ENCODE data around the gene PCGF3.
"Not testable (repeated sequence)": the region's sequence is repeated elsewhere in the genome, so short reads cannot be mapped to it uniquely, and the experiment has no call there.

Gene PCGF3

DNA sequence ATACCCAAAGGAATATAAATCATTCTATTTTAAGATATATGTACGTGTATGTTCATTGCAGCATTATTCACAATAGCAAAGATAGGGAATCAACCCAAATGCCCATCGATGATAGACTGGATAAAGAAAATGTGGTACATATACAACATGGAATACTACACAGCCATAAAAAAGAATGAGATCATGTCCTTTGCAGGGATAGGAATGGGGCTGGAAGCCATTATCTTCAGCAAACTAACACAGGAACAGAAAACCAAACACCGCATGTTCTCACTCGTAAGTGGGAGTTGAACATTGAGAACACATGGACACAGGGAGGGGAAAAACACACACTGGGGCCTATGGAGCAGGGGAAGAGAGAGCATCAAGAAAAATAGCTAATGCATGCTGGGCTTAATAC lies 101.3 kb downstream of the PCGF3 start:
- not testable (repeated sequence) for FAIRE-seq

- FAIRE-seq: no peak
Measured at GRCh38 chr4:807792-808191, 102.2 kb downstream of the PCGF3 start.

DNA sequence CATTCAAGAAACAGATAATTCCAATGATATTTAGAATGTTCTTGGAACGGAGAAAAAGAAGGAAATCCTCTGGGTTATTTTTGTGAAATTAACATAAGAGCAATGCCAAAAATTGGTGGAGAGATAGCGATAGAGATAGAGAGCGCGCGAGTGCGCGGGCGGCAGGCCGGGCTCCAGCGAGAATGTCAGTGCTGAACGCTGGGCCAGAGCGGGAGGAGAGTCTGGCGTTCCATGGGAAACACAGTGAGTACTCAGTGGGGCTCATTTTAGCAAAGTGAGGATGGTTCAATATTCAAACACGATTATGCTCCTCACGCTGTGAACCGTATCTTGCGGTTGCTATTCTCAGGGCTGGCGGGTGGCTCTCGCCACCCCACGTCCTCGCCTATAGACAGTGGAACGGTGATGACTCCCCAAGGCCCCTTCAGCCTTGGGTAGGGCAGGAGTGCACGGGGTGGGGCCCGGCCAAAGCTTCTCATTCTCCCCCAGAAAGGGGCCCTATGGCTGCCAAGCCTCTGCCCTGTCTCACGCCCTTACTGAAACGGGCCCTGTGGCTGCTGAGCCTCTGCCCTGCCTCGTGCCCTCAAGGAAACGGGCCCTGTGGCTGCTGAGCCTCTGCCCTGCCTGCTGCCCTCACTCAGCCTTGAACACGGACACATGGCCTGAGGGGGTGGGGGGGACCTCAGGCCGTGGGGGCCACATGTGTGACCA lies 103.4 kb downstream of the PCGF3 start:
- FAIRE-seq: no peak

DNA sequence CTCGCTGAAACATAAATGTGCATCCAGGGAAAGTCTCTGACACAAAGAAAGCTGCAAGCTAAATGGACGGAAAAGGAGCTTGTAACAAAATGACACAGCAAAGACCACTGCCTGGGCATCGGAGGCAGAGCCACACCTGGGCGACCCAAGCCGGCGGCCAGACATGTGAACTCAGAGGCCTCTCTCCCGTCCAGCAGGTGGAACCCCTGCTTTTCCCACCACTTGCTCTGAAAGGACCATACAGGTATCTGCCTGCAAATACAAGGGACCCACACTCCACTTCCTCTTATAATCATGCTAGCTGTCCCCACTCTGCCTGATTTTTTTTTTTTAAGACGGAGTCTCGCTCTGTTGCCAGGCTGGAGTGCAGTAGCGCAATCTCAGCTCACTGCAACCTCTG lies 108.3 kb downstream of the PCGF3 start:
- no peak for FAIRE-seq

GRCh38 chr4:814312-814850 lies 108.7 kb downstream of the PCGF3 start:
- FAIRE-seq: no peak

- FAIRE-seq: no peak
Measured at GRCh38 chr4:815464-816146, 110.0 kb downstream of the PCGF3 start.

- no peak for FAIRE-seq
Measured at GRCh38 chr4:818106-818921, 112.7 kb downstream of the PCGF3 start.

- FAIRE-seq: no peak
Measured at GRCh38 chr4:819401-820229, 114.0 kb downstream of the PCGF3 start.
